Fibroblast of pulmonary artery (primary cell): ENCODE measurements around the gene SLC39A11.

ENCODE experiments used
- DNase-seq: peaks from one replicate; pipeline ENCODE4 v3.0.0-alpha.2; 2010; ENCODE audit warnings: low read depth
- H3K4me3 ChIP-seq: replicated peaks from 2 replicates; pipeline ENCODE4 v1.5.1; 2011; ENCODE audit warnings: low read depth, mild to moderate bottlenecking, control low read depth, low read length, moderate library complexity
- CTCF ChIP-seq: IDR thresholded peaks from 2 replicates; pipeline ENCODE4 v1.5.1; 2011; ENCODE audit warnings: mild to moderate bottlenecking, control low read depth, low read length, inconsistent platforms; ENCODE audit errors: missing control alignments

The SLC39A11 gene

GRCh38 chr17:72882426-72882825 lies 210.1 kb downstream of the SLC39A11 start:
- H3K4me3 ChIP-seq, result no peak overlapping the region
- DNase-seq, result no peak
- no peak for TF ChIP-seq CTCF

- no peak overlapping the region for H3K4me3 ChIP-seq
- no peak for TF ChIP-seq CTCF
- DNase-seq, result no peak
Measured at GRCh38 chr17:72879877-72880276, 212.6 kb downstream of the SLC39A11 start.

- H3K4me3 ChIP-seq, result no peak overlapping the region
- no peak for DNase-seq
- TF ChIP-seq CTCF, result no peak
Measured at GRCh38 chr17:72878975-72879660, 213.4 kb downstream of the SLC39A11 start.

GRCh38 chr17:72877348-72877747 lies 215.1 kb downstream of the SLC39A11 start:
- no peak for TF ChIP-seq CTCF
- H3K4me3 ChIP-seq, result no peak overlapping the region
- DNase-seq, result no peak

- DNase-seq, result no peak
- TF ChIP-seq CTCF, result no peak
- H3K4me3 ChIP-seq, result no peak overlapping the region
Measured at GRCh38 chr17:72876413-72876812, 216.1 kb downstream of the SLC39A11 start.

GRCh38 chr17:72875361-72875760 lies 217.1 kb downstream of the SLC39A11 start:
- no peak for DNase-seq
- TF ChIP-seq CTCF, result no peak
- H3K4me3 ChIP-seq, result no peak overlapping the region

GRCh38 chr17:72872396-72872795 lies 220.1 kb downstream of the SLC39A11 start:
- no peak for DNase-seq
- H3K4me3 ChIP-seq, result no peak overlapping the region
- no peak for TF ChIP-seq CTCF
